GM12891 (cell line): ENCODE data around the gene ZP2.

Experiments used
- POLR2A ChIP-seq: IDR thresholded peaks from 2 replicates; pipeline ENCODE4 v1.6.1; 2011; ENCODE audit warnings: low read depth, low read length, control low read depth
- POLR2AphosphoS5 ChIP-seq: IDR thresholded peaks from 2 replicates; pipeline ENCODE4 v1.6.1; 2011; ENCODE audit warnings: low read depth, low read length, control low read depth

DNA sequence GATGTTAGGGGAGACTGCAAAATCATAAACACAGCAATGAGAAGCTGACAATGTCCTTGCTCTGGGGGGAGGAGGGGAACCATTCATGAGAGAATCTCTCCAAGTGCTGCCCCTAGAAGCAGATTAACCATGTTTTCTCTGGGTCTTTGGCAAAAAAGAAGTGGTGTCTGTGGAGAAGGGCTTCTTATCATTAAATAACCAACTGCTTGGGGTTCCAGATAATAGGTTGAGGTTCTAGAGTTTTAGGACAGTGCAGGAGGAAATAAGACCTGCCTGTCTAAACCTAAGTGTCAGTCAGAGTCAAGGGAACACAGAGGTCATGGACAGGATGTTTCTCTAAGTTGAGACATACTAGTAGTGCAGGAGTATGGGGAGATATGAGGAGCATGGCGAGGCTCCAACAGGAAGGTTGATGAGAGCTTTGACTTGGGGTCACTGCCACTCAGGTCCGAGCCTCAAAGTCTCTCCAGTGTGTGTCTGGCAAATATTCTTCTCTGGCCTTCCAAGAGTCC lies 17.0 kb upstream of the ZP2 start:
- TF ChIP-seq POLR2A = no peak
- no peak for TF ChIP-seq POLR2AphosphoS5
